ENCODE results near the gene LRR1. TPM values are rescaled to one million over a fixed set of nuclear protein-coding genes. Genes with fewer than 3 reads are reported as not detected.
A peak's percentile ranks its signal among the peaks of the same experiment; 100 is the strongest.

LRR1 gene
- total and polyA plus RNA-seq, 9 of the 15 experiments (the other 6 are each of a cell fraction or from before 2014, with no cell fraction given): 26.5 to 58.1 (median 31.8) TPM

DNA sequence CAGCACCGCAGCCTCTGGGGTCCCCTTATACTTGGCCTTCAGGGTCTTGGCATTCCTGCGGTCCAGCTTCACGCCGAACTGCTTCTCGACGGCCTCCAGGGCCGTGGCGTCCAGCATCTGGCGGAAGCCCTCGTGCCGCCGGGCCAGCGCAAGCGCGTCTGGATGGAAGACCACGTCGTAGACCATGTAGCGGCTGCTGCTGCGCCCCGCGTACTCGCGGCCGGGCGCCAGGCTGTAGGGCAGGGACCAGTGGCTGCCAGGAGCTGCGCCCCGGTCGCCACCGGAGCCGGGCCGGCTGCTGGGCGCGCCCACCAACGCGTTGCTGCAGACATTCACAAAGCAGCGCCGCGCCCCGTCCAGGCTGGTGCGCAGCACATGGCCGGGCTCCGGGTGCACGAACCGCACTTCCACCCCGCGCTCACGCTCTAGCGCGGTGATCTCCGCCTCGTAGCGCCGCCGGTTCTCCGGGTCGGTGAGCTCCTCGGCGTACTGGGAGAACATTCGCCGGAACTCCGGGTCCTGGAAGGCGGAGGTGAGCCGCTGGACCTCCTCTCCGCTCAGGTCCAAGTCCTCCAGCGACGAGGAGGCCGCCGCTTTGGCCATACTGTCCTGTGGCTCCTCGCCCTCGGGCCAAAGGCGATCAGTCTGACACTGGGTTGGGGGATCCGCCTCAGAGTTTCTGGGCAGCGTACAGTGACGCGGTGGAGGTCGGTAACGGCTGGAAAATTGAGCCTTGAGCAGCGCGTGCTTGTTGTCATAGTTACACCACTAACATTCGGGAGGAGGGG is 36.0 kb downstream of the LRR1 start, which contains the start of gene DNAAF2 (continued):
- TF ChIP-seq, protein P1, sequence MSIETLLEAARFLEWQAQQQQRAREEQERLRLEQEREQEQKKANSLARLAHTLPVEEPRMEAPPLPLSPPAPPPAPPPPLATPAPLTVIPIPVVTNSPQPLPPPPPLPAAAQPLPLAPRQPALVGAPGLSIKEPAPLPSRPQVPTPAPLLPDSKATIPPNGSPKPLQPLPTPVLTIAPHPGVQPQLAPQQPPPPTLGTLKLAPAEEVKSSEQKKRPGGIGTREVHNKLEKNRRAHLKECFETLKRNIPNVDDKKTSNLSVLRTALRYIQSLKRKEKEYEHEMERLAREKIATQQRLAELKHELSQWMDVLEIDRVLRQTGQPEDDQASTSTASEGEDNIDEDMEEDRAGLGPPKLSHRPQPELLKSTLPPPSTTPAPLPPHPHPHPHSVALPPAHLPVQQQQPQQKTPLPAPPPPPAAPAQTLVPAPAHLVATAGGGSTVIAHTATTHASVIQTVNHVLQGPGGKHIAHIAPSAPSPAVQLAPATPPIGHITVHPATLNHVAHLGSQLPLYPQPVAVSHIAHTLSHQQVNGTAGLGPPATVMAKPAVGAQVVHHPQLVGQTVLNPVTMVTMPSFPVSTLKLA (conservative IDR thresholded peaks at IDR 0.05): peak; percentile 61 to 78
- TF ChIP-seq, protein P2, sequence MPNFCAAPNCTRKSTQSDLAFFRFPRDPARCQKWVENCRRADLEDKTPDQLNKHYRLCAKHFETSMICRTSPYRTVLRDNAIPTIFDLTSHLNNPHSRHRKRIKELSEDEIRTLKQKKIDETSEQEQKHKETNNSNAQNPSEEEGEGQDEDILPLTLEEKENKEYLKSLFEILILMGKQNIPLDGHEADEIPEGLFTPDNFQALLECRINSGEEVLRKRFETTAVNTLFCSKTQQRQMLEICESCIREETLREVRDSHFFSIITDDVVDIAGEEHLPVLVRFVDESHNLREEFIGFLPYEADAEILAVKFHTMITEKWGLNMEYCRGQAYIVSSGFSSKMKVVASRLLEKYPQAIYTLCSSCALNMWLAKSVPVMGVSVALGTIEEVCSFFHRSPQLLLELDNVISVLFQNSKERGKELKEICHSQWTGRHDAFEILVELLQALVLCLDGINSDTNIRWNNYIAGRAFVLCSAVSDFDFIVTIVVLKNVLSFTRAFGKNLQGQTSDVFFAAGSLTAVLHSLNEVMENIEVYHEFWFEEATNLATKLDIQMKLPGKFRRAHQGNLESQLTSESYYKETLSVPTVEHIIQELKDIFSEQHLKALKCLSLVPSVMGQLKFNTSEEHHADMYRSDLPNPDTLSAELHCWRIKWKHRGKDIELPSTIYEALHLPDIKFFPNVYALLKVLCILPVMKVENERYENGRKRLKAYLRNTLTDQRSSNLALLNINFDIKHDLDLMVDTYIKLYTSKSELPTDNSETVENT (CRISPR knock-in tag; IDR thresholded peaks at IDR 0.05): no peak
- TF ChIP-seq ZNF354B (CRISPR knock-in tag; IDR thresholded peaks at IDR 0.05): no peak
- no peak for TF ChIP-seq PYGO2 (tag; IDR thresholded peaks at IDR 0.05)
- TF ChIP-seq, protein P3, sequence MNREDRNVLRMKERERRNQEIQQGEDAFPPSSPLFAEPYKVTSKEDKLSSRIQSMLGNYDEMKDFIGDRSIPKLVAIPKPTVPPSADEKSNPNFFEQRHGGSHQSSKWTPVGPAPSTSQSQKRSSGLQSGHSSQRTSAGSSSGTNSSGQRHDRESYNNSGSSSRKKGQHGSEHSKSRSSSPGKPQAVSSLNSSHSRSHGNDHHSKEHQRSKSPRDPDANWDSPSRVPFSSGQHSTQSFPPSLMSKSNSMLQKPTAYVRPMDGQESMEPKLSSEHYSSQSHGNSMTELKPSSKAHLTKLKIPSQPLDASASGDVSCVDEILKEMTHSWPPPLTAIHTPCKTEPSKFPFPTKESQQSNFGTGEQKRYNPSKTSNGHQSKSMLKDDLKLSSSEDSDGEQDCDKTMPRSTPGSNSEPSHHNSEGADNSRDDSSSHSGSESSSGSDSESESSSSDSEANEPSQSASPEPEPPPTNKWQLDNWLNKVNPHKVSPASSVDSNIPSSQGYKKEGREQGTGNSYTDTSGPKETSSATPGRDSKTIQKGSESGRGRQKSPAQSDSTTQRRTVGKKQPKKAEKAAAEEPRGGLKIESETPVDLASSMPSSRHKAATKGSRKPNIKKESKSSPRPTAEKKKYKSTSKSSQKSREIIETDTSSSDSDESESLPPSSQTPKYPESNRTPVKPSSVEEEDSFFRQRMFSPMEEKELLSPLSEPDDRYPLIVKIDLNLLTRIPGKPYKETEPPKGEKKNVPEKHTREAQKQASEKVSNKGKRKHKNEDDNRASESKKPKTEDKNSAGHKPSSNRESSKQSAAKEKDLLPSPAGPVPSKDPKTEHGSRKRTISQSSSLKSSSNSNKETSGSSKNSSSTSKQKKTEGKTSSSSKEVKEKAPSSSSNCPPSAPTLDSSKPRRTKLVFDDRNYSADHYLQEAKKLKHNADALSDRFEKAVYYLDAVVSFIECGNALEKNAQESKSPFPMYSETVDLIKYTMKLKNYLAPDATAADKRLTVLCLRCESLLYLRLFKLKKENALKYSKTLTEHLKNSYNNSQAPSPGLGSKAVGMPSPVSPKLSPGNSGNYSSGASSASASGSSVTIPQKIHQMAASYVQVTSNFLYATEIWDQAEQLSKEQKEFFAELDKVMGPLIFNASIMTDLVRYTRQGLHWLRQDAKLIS (CRISPR knock-in tag; IDR thresholded peaks at IDR 0.05): 0 out of 2 replicates have a peak, but pooled peaks have one; percentile 25
- TF ChIP-seq, protein P4, sequence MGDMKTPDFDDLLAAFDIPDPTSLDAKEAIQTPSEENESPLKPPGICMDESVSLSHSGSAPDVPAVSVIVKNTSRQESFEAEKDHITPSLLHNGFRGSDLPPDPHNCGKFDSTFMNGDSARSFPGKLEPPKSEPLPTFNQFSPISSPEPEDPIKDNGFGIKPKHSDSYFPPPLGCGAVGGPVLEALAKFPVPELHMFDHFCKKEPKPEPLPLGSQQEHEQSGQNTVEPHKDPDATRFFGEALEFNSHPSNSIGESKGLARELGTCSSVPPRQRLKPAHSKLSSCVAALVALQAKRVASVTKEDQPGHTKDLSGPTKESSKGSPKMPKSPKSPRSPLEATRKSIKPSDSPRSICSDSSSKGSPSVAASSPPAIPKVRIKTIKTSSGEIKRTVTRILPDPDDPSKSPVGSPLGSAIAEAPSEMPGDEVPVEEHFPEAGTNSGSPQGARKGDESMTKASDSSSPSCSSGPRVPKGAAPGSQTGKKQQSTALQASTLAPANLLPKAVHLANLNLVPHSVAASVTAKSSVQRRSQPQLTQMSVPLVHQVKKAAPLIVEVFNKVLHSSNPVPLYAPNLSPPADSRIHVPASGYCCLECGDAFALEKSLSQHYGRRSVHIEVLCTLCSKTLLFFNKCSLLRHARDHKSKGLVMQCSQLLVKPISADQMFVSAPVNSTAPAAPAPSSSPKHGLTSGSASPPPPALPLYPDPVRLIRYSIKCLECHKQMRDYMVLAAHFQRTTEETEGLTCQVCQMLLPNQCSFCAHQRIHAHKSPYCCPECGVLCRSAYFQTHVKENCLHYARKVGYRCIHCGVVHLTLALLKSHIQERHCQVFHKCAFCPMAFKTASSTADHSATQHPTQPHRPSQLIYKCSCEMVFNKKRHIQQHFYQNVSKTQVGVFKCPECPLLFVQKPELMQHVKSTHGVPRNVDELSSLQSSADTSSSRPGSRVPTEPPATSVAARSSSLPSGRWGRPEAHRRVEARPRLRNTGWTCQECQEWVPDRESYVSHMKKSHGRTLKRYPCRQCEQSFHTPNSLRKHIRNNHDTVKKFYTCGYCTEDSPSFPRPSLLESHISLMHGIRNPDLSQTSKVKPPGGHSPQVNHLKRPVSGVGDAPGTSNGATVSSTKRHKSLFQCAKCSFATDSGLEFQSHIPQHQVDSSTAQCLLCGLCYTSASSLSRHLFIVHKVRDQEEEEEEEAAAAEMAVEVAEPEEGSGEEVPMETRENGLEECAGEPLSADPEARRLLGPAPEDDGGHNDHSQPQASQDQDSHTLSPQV (IDR thresholded peaks at IDR 0.05): peak; percentile 16; the same call in 1 of the 2 replicates
- no peak for TF ChIP-seq YBX1 (IDR thresholded peaks at IDR 0.05)
- peak; percentile 56; the same call in 1 of the 2 replicates for TF ChIP-seq HNRNPL (IDR thresholded peaks at IDR 0.05; ENCODE audit: low read depth, low read length)
- TF ChIP-seq, protein P5, sequence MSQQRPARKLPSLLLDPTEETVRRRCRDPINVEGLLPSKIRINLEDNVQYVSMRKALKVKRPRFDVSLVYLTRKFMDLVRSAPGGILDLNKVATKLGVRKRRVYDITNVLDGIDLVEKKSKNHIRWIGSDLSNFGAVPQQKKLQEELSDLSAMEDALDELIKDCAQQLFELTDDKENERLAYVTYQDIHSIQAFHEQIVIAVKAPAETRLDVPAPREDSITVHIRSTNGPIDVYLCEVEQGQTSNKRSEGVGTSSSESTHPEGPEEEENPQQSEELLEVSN (IDR thresholded peaks at IDR 0.05; ENCODE audit: borderline replicate concordance in 1 of 2, extremely low read depth in 1 of 2, insufficient read depth in 1 of 2, insufficient read length in 1 of 2, low read depth in 1 of 2, low read length in 1 of 2, poor library complexity in 1 of 2, severe bottlenecking in 1 of 2): peak; percentile 40 to 56
- TF ChIP-seq ZNF436 (CRISPR knock-in tag; IDR thresholded peaks at IDR 0.05): no peak
- peak; percentile 84 to 87 for TF ChIP-seq NRF1 (conservative IDR thresholded peaks at IDR 0.05 in 1 of 2, IDR thresholded peaks at IDR 0.05 in 1 of 2)
- TF ChIP-seq LCOR (CRISPR knock-in tag; IDR thresholded peaks at IDR 0.05): peak; percentile 46; the same call in 1 of the 2 replicates

Measured in K562 (cell line).